HEK293T (cell line): ENCODE data around the gene SH3TC1.

ENCODE experiments used
- ARNT ChIP-seq: fragments of 450-650 bp; IDR thresholded peaks from 2 replicates; pipeline ENCODE4 v1.6.1; 2017; ENCODE audit warnings: mild to moderate bottlenecking
- FOXA1 ChIP-seq: fragments of 450-650 bp; IDR thresholded peaks from 2 replicates; pipeline ENCODE4 v1.6.1; 2016; ENCODE audit warnings: mild to moderate bottlenecking

- TF ChIP-seq FOXA1 (no peak), ARNT (no peak)
These were observed 33.7 kb downstream of the SH3TC1 start for GRCh38 chr4:8232748-8233147.
